CD4-positive, alpha-beta T cell (primary cell): Measurements from ENCODE around the gene NT5DC1. TPM values are rescaled to one million over a fixed set of nuclear protein-coding genes. Genes with fewer than 3 reads are reported as not detected.

Source experiments
- ATAC-seq: fragments of 200-7000 bp; cut with Tn5 transposase; one replicate; pipeline ENCODE4 v1.10.0; 2022; ENCODE audit warnings: mild to moderate bottlenecking; ENCODE audit not compliant: poor library complexity
- CTCF ChIA-PET: fragments of 350-600 bp; sonication (Branson Sonifier 250); formaldehyde crosslinking; loops from one replicate; lab custom pipeline; 2021; ENCODE audit warnings: antibody characterized with exemption, inconsistent platforms; lab: Charles Lee
- POLR2A ChIA-PET: fragments of 350-600 bp; sonication (Branson Sonifier 250); formaldehyde crosslinking; loops from one replicate; lab custom pipeline; 2021; ENCODE audit warnings: antibody characterized with exemption, inconsistent platforms; lab: Charles Lee
- DNase-seq, 14 experiments: peaks; one replicate each; pipeline ENCODE4 v3.0.0-alpha.2; 2013 to 2020; ENCODE audit warnings: mixed read lengths in 2 of 14
- H3K27ac ChIP-seq, 2 donors: one replicate each; pipeline versions ENCODE4 v1.5.1 to v1.7.0; 2013; ENCODE audit warnings: low read length in 2 of 2, low read depth in 1 of 2, mild to moderate bottlenecking in 1 of 2
- H3K27me3 ChIP-seq, 2 experiments: 1 replicate in 1 of 2; 2 replicates in 1 of 2; pipeline versions ENCODE4 v1.6.1 to v1.7.0; 2013; ENCODE audit warnings: low read length in 2 of 2, control low read depth in 1 of 2, mild to moderate bottlenecking in 1 of 2, moderate library complexity in 1 of 2; ENCODE audit not compliant: insufficient read depth in 2 of 2, control insufficient read depth in 1 of 2
- H3K36me3 ChIP-seq: one replicate; pipeline ENCODE4 v1.6.1; 2013; ENCODE audit warnings: low read length, control low read depth; ENCODE audit not compliant: insufficient read depth
- H3K4me1 ChIP-seq: one replicate; pipeline ENCODE4 v1.6.1; 2013; ENCODE audit warnings: low read length, control low read depth; ENCODE audit not compliant: insufficient read depth
- H3K4me3 ChIP-seq: one replicate; pipeline ENCODE4 v1.5.1; 2013; ENCODE audit warnings: mild to moderate bottlenecking, low read length, moderate library complexity
- H3K9me3 ChIP-seq, 2 experiments: 1 replicate in 1 of 2; 2 replicates in 1 of 2; pipeline versions ENCODE4 v1.6.1 to v1.7.0; 2013; ENCODE audit warnings: low read length in 2 of 2, mild to moderate bottlenecking in 2 of 2, control low read depth in 1 of 2, moderate library complexity in 1 of 2; ENCODE audit not compliant: control insufficient read depth in 1 of 2, insufficient read depth in 1 of 2
- H3K27ac Mint-ChIP-seq: one replicate; pipeline ENCODE4 v1.8.0; 2020; ENCODE audit warnings: mixed read lengths
- H3K27me3 Mint-ChIP-seq: one replicate; pipeline ENCODE4 v1.8.0; 2021; ENCODE audit warnings: mixed read lengths
- H3K36me3 Mint-ChIP-seq: one replicate; pipeline ENCODE4 v1.8.0; 2021; ENCODE audit warnings: low read depth, mixed read lengths
- H3K4me1 Mint-ChIP-seq: one replicate; pipeline ENCODE4 v1.8.0; 2021; ENCODE audit warnings: low read depth, mixed read lengths
- H3K4me3 Mint-ChIP-seq: one replicate; pipeline ENCODE4 v1.8.0; 2020; ENCODE audit warnings: mild to moderate bottlenecking, mixed read lengths
- H3K9me3 Mint-ChIP-seq: one replicate; pipeline ENCODE4 v1.8.0; 2020; ENCODE audit warnings: mixed read lengths
- intact Hi-C, 2 experiments: fragments of 100-400 bp; cut with DNase I in 1 of 2; cut with micrococcal nuclease in 1 of 2; formaldehyde crosslinking; loops; one replicate each; pipeline versions ENCODE4 v1.15.1 to v1.9.0; 2023 to 2025; cut with DNase I, micrococcal nuclease
- total RNA-seq, 174 experiments: library from RNA in 2 of 174; stranded (reverse) in 2 of 174; gene quantifications; one replicate each; pipeline ENCODE4 v1.2.3 and lab custom pipeline; 2021 to 2026
- TF ChIP-seq, protein P1 (sequence below): fragments of 200-600 bp; IDR thresholded peaks from one replicate; pipeline ENCODE4 v1.8.0; 2022; ENCODE audit warnings: antibody characterized with exemption, mild to moderate bottlenecking

Gene NT5DC1
- total RNA-seq, 2 experiments from 2014 or later, result 24.2 to 27.2 TPM

DNA sequence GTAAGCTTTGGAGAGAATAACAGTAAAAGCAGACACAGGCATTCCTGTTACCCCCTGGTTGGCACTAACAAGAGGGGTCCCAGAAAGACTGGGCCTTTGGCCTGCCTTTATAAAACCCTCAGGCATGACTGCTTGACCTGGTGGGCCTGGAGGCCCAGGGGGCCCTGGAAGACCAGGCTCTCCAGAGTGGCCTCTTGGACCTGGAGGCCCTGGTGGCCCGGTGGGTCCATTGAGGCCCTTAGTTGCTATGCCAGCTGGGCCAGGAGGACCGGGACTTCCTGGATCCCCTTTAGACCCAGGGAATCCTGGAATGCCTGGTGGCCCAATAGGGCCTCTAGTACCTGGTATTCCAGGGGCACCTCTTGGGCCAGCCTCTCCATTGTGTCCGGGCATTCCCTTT is 19.8 kb downstream of the NT5DC1 start:
- CTCF ChIA-PET, result interaction anchor here (1.0 kb wide), 1 partner anchor 18 kb away, joined by 3 read pairs; no protein-coding TSS in a partner anchor
- H3K36me3 ChIP-seq, result peaks cover 25% of the 10 kb centered on the region
- peaks cover 57% of the 10 kb centered on the region for H3K36me3 Mint-ChIP-seq

DNA sequence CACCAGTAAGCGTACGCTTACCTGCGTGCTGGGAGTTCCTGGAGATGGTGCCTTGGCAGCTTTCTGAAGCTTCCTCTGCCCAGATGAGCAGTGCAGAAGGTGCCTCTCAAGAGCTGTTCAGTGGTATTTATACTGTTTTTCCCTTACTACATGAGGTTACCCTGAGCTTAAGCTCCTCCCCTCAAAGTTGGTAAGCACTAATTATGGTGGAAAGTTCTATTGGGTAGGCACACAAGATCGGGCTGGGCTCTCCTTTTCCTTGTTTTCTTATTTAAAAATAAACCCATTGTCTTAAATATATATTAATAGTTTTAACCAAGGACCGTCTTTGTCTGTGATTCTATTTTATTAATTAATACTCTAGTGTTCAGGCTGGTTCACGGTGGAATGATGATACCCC is 25.4 kb downstream of the NT5DC1 start, which contains the start of gene COL10A1:
COL10A1 (minus strand) TSS at position 101 of the 400 bp plus-strand sequence. CDS start 640 bp downstream, outside the sequence.
- H3K9me3 Mint-ChIP-seq, result no peaks in the 10 kb centered on the region
- Histone ChIP-seq H3K27me3 (no peaks in the 10 kb centered on the region), H3K9me3 (no peaks in the 10 kb centered on the region), H3K36me3 (no peaks in the 10 kb centered on the region), H3K4me1 (no peaks in the 10 kb centered on the region), H3K4me3 (no peak within 1 kb of the TSS), H3K27ac (no peak within 1 kb of the TSS)
- ATAC-seq (no peak), DNase-seq (no peak)
- TF ChIP-seq, protein P1, sequence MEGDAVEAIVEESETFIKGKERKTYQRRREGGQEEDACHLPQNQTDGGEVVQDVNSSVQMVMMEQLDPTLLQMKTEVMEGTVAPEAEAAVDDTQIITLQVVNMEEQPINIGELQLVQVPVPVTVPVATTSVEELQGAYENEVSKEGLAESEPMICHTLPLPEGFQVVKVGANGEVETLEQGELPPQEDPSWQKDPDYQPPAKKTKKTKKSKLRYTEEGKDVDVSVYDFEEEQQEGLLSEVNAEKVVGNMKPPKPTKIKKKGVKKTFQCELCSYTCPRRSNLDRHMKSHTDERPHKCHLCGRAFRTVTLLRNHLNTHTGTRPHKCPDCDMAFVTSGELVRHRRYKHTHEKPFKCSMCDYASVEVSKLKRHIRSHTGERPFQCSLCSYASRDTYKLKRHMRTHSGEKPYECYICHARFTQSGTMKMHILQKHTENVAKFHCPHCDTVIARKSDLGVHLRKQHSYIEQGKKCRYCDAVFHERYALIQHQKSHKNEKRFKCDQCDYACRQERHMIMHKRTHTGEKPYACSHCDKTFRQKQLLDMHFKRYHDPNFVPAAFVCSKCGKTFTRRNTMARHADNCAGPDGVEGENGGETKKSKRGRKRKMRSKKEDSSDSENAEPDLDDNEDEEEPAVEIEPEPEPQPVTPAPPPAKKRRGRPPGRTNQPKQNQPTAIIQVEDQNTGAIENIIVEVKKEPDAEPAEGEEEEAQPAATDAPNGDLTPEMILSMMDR, result no peak
- no peak within 1 kb of the TSS for H3K4me3 Mint-ChIP-seq
- intact Hi-C loops, result no loop called here
- H3K27me3 Mint-ChIP-seq, result no peaks in the 10 kb centered on the region
- ChIA-PET POLR2A (no interaction called here), CTCF (no interaction called here)
- H3K27ac Mint-ChIP-seq, result no peak within 1 kb of the TSS
- peaks cover 28% of the 10 kb centered on the region for H3K36me3 Mint-ChIP-seq
- peaks cover 6% of the 10 kb centered on the region for H3K4me1 Mint-ChIP-seq

More for the DNA sequence above, 19.8 kb downstream of the NT5DC1 start:
- ATAC-seq (no peak), DNase-seq (no peak)
- no peaks in the 10 kb centered on the region for H3K9me3 Mint-ChIP-seq
- no peak overlapping the region for H3K4me3 Mint-ChIP-seq
- no peak overlapping the region for H3K27ac ChIP-seq
- H3K27ac Mint-ChIP-seq, result no peak overlapping the region
- POLR2A ChIA-PET, result interaction anchor here (1.2 kb wide), 1 partner anchor 20 kb away, joined by 4 read pairs; the partner anchor contains the start of gene NT5DC1
- H3K4me1 Mint-ChIP-seq, result no peaks in the 10 kb centered on the region
- no peaks in the 10 kb centered on the region for H3K9me3 ChIP-seq
- TF ChIP-seq, protein P1, result no peak
- H3K4me1 ChIP-seq, result no peaks in the 10 kb centered on the region
- no peaks in the 10 kb centered on the region for H3K27me3 Mint-ChIP-seq
- H3K27me3 ChIP-seq, result no peaks in the 10 kb centered on the region
- no peak overlapping the region for H3K4me3 ChIP-seq
- intact Hi-C loops, result no loop called here

DNA sequence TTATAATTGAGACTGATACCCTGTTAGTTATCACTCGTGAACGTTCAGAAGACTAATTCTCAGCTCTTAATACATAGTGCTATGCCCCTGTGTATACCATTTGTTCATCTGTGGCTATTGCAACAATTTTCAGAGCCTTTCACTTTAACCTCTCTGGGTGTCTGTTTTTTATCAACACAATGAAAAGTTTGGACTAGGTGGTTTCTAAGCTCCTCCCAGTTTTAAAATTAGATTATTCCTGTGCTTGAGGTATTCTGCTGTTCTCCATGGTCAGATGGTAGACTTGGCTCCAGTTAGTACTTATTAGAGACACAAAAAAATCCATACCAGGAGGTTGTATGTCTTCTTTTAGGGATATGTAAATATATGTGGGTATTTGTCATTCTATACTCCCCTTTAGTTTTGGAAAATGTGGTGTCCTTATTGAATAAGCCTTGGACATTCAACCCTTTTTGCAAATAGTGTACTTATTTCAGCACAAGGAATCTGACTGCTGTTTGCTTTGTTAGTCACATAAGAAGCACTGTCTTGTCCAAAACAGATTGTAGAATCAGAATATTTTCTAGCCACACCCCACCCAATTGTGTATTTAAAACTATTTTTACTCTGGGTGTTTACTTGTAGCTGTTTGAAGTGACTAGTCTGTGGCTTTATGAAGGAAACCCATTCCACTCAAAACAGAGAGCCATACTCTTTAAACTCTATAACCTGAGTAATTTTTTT is 27.3 kb downstream of the NT5DC1 start:
- no peaks in the 10 kb centered on the region for H3K4me1 ChIP-seq
- Mint-ChIP-seq H3K4me1 (peaks cover 6% of the 10 kb centered on the region), H3K9me3 (no peaks in the 10 kb centered on the region), H3K4me3 (no peak overlapping the region), H3K36me3 (peaks cover 38% of the 10 kb centered on the region), H3K27me3 (no peaks in the 10 kb centered on the region), H3K27ac (no peak overlapping the region)
- no peak overlapping the region for H3K27ac ChIP-seq
- ATAC-seq (no peak), DNase-seq (no peak)
- H3K36me3 ChIP-seq, result no peaks in the 10 kb centered on the region
- ChIA-PET POLR2A (no interaction called here), CTCF (no interaction called here)
- H3K27me3 ChIP-seq, result no peaks in the 10 kb centered on the region
- H3K4me3 ChIP-seq, result no peak overlapping the region
- intact Hi-C loops, result no loop called here
- no peaks in the 10 kb centered on the region for H3K9me3 ChIP-seq
- TF ChIP-seq, protein P1, result no peak
